K562 treated with DMSO at 1 percent for 24 hours (cell line): Measurements from ENCODE around the gene PRUNE1. TPM values are rescaled to one million over a fixed set of nuclear protein-coding genes. Genes with fewer than 3 reads are reported as not detected.

Experiments
- total RNA-seq: library from RNA; unstranded; fragments of 300-600 nt; gene quantifications from 2 replicates; pipeline ENCODE4 v1.2.3, GENCODE V29; 2022; ENCODE audit warnings: low read depth; ENCODE audit not compliant: insufficient read depth

Gene PRUNE1, protein sequence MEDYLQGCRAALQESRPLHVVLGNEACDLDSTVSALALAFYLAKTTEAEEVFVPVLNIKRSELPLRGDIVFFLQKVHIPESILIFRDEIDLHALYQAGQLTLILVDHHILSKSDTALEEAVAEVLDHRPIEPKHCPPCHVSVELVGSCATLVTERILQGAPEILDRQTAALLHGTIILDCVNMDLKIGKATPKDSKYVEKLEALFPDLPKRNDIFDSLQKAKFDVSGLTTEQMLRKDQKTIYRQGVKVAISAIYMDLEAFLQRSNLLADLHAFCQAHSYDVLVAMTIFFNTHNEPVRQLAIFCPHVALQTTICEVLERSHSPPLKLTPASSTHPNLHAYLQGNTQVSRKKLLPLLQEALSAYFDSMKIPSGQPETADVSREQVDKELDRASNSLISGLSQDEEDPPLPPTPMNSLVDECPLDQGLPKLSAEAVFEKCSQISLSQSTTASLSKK
- total RNA-seq, result 23.5 and 26.5 TPM in 2 replicates

DNA sequence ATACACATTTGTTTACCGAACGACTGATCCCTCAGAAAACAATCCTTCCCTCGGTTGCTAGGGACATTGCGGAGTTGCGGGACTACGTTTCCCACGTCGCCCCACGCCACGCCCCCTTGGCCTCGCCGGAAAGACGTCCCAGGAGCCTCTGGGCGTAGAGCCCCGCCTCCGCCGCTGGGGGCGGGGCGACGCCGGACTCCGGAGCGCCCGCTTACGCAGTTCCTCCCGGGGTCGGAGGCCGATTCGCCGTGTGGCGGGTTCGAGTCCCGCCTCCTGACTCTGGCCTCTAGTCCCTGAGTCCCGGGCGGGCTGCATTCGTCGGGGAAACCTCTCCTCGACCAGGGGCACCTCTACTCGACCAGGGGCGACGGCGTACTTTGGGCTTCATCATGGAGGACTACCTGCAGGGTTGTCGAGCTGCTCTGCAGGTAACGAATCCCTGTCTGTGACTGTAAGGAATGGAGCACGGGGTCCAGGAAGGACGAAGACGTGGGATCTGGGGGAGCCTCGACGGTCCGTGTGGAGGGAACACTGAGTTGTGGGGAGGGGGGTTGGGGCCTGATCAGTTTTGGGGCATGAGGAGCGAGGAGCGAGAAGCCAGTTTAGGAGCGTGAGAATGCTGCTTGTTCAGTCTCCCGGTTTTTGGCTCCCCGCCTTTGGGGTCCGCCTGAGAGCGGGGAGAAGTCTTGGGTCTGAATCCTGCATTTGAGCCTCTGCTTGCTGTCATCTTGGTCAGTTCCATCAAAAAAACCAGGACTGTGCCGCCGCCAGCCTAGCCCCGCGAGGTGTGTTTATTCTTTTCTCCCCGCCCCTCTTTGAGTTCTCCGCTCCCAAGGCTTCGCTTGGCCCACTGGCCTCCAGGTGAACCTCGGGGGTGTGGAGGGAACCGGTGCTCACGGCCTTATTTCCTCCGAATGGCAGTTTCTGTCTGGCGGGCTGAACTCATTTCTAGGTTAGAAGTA is at the start of gene PRUNE1:
PRUNE1 (plus strand) TSS at position 206 of the 962 bp plus-strand sequence; CDS start at position 390, 184 bp downstream.

DNA sequence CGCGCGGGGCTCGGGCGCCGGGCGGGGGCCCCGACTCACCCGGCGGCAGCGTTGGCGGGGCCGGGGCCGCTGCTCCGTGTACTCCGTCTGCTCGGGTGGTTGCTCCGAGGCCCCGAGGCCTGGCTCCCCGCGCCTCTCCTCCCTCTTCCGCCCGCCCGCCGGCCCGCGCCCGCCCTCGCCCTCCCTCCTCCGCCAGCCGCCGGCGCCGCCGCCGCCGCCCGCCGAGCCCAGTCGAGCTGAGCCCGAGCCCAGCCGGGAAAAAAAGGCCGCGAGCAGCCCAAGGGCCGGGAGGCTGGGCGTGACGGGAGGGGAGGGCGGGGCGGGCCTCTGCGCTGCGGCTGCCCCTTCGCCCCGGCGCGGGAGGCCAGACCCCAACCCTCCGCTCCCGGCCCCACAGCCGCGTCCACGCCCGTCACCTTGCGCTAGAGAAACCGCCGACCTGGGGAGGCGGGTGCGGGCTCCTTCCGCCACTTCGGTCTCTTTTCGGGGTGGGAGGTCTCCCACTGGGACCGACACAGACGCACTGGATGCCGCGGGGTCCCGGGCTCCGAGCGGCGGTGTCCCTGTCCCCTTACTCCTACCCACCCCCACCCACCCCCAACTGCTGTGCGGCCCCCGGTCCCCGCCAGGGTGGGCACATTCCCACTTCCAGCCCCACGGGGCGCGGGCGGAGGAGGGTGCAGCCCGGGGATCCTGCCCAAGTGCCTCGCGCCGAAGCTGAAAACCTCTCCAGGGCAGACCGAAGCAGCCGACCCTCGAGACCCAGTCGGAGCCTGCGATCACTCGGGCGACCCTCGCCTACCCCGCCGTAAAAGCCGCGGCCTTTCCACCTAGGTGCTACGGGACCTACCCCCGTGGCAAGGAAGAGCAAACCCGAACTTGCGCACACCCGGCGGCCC is 33.4 kb upstream of the PRUNE1 start, which contains the start of gene CERS2:
CERS2 (minus strand) TSS at position 256 of the 899 bp plus-strand sequence. CDS start 5,745 bp downstream, outside the sequence.

DNA sequence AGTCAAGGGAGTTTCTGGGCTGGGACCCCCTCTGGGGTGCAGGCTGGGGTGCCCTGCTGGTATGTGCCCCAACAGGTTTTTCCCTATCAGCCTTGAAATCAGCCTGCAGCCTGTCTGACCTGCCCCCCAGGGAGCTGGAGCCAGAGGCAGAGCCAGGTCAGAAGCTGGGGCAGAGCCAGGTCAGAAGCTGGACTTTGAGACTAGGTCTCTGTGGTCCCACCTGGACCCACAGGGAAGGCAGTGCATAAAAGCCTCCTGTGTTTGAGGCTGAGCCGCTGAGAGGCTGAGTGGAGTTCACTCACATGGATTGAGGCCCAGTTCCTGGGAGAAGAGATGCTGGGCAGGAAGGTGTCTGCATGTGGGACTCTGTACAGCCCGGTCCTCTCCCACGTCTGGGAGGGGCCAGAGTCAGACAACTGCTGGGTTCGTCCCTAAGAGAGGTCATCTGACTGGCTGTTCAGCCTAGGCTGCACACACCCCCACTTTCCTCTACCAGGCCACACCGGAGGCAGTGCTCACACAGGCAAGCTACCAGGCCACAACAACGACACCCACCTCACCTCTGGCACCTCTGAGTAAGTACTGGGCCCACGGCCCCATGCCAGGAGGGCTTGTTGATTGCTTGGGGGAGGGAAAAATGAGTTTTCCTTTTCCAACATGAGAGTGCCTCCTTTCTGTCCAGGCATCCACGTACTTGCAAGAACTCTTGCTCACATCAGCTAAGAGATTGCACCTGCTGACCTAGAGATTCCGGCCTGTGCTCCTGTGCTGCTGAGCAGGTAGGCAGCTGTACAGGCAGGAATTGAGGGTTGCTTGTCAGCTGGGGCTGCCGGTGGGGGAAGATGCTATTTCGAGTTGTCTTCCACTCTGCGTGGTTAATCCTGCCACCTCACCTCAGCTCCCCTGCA is 26.2 kb upstream of the PRUNE1 start, which contains the start of gene ANXA9:
ANXA9 (plus strand) TSS at position 488 of the 908 bp plus-strand sequence. CDS start 814 bp downstream, outside the sequence.

DNA sequence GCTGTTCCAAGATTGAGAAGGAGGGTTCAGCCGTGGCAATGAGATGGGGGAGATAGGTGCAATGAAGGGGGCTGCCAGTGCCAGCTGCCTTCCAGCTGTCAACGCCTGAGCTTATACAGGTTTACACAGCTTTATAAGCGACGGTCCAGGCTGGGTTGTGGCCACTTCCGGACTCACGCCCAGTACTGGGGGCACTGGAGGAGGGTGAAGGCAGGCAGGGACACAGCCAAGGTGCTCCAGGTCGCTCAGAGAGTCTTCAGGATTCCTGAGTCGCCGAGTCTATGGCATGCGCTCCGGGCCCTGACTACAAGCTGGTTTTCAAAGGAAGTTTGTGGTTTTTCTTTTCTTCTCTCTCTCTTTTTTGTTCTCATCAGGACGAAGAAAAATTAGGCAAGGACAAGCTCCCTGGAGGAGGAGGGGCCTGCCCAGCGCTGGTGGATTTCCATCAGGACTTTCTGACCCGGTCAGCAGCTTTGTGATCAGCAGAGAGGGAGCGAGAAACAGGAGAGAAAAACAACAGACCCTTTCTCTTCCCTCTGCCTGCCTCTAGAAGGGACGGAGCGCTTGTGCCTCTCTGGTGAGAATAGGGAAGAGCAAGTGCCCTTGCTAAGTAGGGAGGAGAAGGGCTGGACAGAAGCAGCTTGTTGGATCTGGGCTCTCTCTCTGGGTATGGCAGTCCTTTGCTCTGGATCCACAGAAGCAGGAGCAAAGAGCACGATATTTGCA is 1.8 kb upstream of the PRUNE1 start, which contains the start of gene MINDY1:
MINDY1 (minus strand) TSS at position 576 of the 726 bp plus-strand sequence. CDS start 4,285 bp downstream, outside the sequence.

DNA sequence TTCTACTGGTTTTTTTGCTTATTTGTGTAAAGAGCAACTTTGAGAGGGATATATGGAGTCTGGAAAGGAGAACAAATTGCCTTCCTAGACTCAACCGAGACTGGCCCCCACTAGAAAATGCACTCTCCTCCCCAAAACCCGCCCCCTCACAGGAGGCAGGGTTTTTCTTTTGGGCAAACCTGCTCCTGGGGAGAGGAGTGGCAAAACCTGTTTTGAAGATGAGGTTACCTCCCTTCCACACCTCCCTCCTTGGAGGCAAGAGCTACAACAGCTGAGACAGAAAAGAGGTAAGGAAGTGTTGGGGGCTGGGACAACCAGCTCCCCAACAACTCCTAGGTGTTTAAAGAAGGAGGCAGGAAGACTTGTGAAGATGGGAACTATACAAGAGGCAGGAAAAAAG is 28.1 kb downstream of the PRUNE1 start, which contains the start of gene BNIPL:
BNIPL (plus strand) TSS at position 231 of the 400 bp plus-strand sequence; CDS start at position 371, 140 bp downstream.

DNA sequence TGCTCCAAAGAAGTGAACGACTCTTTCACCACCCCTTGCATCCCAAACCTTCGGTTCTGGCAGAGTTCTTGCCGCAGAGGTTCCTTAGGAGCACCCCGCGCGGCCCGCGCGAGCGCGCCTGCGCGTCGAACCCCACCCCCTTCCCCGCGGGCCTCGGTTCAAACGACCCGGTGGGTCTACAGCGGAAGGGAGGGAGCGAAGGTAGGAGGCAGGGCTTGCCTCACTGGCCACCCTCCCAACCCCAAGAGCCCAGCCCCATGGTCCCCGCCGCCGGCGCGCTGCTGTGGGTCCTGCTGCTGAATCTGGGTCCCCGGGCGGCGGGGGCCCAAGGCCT is 39.3 kb downstream of the PRUNE1 start, which contains the start of gene C1orf56:
C1orf56 (plus strand) TSS at position 161 of the 334 bp plus-strand sequence; CDS start at position 258, 97 bp downstream.

DNA sequence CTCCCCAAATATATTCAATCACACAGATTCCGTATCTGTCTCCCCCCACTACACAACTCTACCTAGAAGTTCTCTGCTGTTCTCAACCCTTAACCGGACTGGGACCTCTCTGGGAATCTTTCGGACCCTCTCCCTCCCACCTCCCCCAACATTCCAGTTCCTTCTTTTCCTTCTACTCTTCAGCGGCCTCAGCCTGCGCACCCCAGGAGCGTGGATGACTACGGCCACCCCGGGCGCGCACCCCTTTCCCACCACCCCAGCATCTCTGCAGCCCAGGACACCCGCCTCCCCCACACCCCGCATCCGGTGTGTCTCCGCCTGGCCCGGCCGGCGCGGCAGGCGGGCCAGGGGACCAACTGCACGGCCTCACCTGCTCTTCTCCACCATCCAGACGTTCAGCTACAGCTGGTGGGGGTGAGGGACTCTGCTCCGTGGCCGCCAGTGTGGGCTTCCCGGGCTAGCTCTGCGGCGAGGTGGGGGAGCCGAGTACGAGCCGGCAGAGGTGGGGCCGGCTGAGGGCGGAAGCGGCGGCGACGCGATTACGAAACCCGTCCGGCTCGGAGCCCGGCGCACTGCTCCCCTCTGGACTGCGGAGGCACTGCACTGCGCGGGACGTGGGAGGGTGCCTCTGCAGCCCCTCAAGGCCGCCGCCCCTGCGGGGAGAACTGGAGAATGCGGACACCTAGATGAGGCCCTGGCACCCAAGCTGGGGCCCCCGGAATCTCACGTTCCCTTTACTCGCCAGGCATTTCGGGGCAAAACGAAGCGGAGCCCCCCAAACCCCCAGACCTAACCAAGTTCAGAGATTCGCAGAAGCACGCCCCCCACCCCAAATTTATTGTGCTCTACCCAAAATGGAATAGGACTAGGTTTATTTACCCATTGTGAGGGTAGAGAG is 51.1 kb downstream of the PRUNE1 start, which contains the start of gene CDC42SE1:
CDC42SE1 (minus strand) TSS at position 514 of the 898 bp plus-strand sequence. CDS start 3,892 bp downstream, outside the sequence.

DNA sequence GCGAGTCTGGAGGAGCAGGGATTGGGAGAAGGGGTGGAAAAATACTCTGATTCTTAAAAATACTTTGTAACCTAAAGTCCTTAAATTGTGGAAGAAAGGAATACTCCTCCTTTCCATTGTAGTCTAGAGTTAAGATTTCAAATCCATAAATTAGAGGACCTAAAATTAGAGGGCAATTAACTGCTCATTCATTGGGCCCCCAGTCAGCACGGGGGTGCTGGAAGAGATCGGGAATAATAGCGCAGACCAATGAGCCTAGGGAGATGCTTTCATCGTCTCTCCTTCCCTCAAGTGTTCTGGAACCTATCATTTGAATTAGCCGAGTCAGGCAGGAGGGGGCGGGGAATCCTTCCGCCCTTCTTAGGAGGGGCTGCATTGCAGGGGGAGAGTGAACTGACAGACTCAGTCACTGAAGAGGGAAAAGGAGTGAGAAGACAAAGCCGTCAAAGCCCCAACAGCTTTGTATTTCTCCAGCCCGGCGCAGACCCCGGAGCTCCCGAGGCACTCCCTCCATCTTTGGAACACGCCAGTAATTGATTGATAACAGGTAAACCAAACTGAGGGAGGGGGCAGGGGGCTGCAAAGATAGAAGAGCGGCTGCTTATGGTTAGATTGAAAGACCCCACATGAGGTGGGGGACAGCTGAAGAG is 51.9 kb downstream of the PRUNE1 start, which contains the start of gene MLLT11:
MLLT11 (plus strand) TSS at position 391 of the 650 bp plus-strand sequence. CDS start 6,828 bp downstream, outside the sequence.

DNA sequence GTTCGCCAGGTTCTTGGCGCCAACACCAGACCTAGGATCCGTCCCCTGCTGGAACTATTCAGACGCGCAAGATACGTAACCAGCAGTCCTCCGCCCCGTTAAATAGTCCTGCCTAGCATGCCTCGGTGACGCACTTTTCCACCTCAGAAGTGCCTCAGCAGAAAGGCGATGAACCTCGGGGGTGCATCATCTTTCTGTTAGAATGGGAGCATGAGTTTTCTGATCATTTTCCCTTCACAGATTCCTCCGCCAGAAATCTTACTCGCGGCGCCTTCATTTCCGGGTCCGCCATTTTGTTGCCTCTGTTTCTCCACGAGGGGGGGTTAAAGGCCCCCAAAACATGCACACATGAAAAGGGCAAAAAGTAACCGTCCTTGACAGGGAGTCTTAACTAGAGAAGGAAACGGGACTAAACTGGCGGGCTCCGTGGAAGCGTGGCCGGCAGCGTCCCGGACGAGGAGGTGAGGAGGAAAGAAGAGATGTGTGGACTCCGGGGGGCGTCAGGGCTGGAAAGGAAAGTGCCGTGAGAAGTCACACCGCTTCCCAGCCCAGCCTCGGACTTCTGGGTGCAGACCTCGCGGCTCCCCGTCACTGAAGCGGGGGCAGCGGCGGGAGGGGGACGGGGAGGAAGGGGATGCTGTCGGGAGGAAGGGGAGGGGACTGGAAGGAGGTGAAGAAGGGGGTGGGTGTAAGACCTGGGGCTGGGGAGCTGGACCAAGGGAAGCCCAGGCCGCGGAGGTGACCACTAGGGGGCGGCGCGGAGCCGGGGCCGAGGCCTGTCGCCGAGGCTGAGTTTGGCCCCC is 62.4 kb downstream of the PRUNE1 start, which contains the start of gene GABPB2:
GABPB2 (plus strand) TSS at position 288 of the 803 bp plus-strand sequence. CDS start 17,429 bp downstream, outside the sequence.

Other genes with a start within 250 kb of the PRUNE1 start
- gene CTSS, start 242.7 kb upstream of the PRUNE1 start, total RNA-seq, result 22.6 and 28.0 TPM in 2 replicates
- 4.4 and 4.6 TPM in 2 replicates for gene CTSK, start 200.2 kb upstream of the PRUNE1 start, total RNA-seq
- 26.6 and 30.1 TPM in 2 replicates for gene ARNT, start 131.8 kb upstream of the PRUNE1 start, total RNA-seq
- gene CTXND2, start 121.3 kb upstream of the PRUNE1 start, total RNA-seq, result not detected in 2 replicates
- 21.8 and 27.0 TPM in 2 replicates for gene SETDB1, start 82.1 kb upstream of the PRUNE1 start, total RNA-seq
- gene CERS2, start 33.6 kb upstream of the PRUNE1 start, total RNA-seq, result 183 and 184 TPM in 2 replicates
- 2.5 and 5.2 TPM in 2 replicates for gene ANXA9, start 26.2 kb upstream of the PRUNE1 start, total RNA-seq
- 18.5 and 23.2 TPM in 2 replicates for gene MINDY1, start 1.5 kb upstream of the PRUNE1 start, total RNA-seq
- gene BNIPL, start 28.1 kb downstream of the PRUNE1 start, total RNA-seq, result 1.7 and 2.0 TPM in 2 replicates
- 5.3 and 7.5 TPM in 2 replicates for gene C1orf56, start 39.3 kb downstream of the PRUNE1 start, total RNA-seq
- 58.3 and 67.9 TPM in 2 replicates for gene CDC42SE1, start 51.2 kb downstream of the PRUNE1 start, total RNA-seq
- 9.1 and 9.4 TPM in 2 replicates for gene MLLT11, start 51.9 kb downstream of the PRUNE1 start, total RNA-seq
- 3.6 and 3.7 TPM in 2 replicates for gene GABPB2, start 62.3 kb downstream of the PRUNE1 start, total RNA-seq
- gene SEMA6C, start 138.2 kb downstream of the PRUNE1 start, total RNA-seq, result 8.6 and 9.7 TPM in 2 replicates
- 0.79 and 2.2 TPM in 2 replicates for gene TNFAIP8L2, start 148.2 kb downstream of the PRUNE1 start, total RNA-seq
- 5.2 and 5.8 TPM in 2 replicates for gene LYSMD1, start 157.5 kb downstream of the PRUNE1 start, total RNA-seq
- gene SCNM1, start 157.7 kb downstream of the PRUNE1 start, total RNA-seq, result 41.3 and 42.0 TPM in 2 replicates
- gene TMOD4, start 167.5 kb downstream of the PRUNE1 start, total RNA-seq, result 0.38 TPM in 1 of 2 replicates, not detected in the other
- gene VPS72, start 181.7 kb downstream of the PRUNE1 start, total RNA-seq, result 74.3 and 81.7 TPM in 2 replicates
- 17.7 and 19.0 TPM in 2 replicates for gene PIP5K1A, start 190.1 kb downstream of the PRUNE1 start, total RNA-seq
- gene PSMD4, start 246.3 kb downstream of the PRUNE1 start, total RNA-seq, result 331 and 341 TPM in 2 replicates